ENCODE results near the gene GPR37L1.

Gene GPR37L1

GRCh38 chr1:202125611-202126010, 2.9 kb downstream of the GPR37L1 start:
- Histone ChIP-seq H3F3A (ENCODE audit: control insufficient read depth, insufficient read depth) (no peaks in the 10 kb centered on the region), H3K27ac (ENCODE audit: low read depth, low read length) (no peak overlapping the region), H4K20me1 (ENCODE audit: control insufficient read depth, insufficient read depth, low read depth, low read length) (no peaks in the 10 kb centered on the region), H3K4me3 (ENCODE audit: low read length) (no peak overlapping the region), H3K27me3 (ENCODE audit: control insufficient read depth, low read length) (peaks cover 18% of the 10 kb centered on the region), H3K9me2 (replicated peaks; ENCODE audit: control insufficient read depth, low read length) (no peaks in the 10 kb centered on the region), H3K36me3 (ENCODE audit: control insufficient read depth, low read length) (no peaks in the 10 kb centered on the region), H3K4me2 (ENCODE audit: low read length) (no peak overlapping the region), H3K9me3 (ENCODE audit: control insufficient read depth, insufficient read depth, low read length) (no peaks in the 10 kb centered on the region), H3K79me2 (ENCODE audit: control insufficient read depth, low read length) (no peaks in the 10 kb centered on the region), H3K4me1 (ENCODE audit: control insufficient read depth, low read length) (no peaks in the 10 kb centered on the region)
- no peak for TF ChIP-seq CTCF (IDR thresholded peaks at IDR 0.05; ENCODE audit: low read depth, low read length, poor library complexity, severe bottlenecking)
- no peak for TF ChIP-seq EZH2phosphoT487 (IDR thresholded peaks at IDR 0.05; ENCODE audit: borderline replicate concordance, low read length)

GRCh38 chr1:202126426-202126825, 3.7 kb downstream of the GPR37L1 start:
- H3K9me3 ChIP-seq (ENCODE audit: control insufficient read depth, insufficient read depth, low read length), result no peaks in the 10 kb centered on the region
- H3F3A ChIP-seq (ENCODE audit: control insufficient read depth, insufficient read depth), result no peaks in the 10 kb centered on the region
- H3K4me2 ChIP-seq (ENCODE audit: low read length), result no peak overlapping the region
- H3K4me3 ChIP-seq (ENCODE audit: low read length), result no peak overlapping the region
- H3K9me2 ChIP-seq (replicated peaks; ENCODE audit: control insufficient read depth, low read length), result no peaks in the 10 kb centered on the region
- no peaks in the 10 kb centered on the region for H3K36me3 ChIP-seq (ENCODE audit: control insufficient read depth, low read length)
- H4K20me1 ChIP-seq (ENCODE audit: control insufficient read depth, insufficient read depth, low read depth, low read length), result no peaks in the 10 kb centered on the region
- H3K79me2 ChIP-seq (ENCODE audit: control insufficient read depth, low read length), result no peaks in the 10 kb centered on the region
- H3K27me3 ChIP-seq (ENCODE audit: control insufficient read depth, low read length), result peaks cover 14% of the 10 kb centered on the region
- TF ChIP-seq EZH2phosphoT487 (IDR thresholded peaks at IDR 0.05; ENCODE audit: borderline replicate concordance, low read length), result no peak
- no peak for TF ChIP-seq CTCF (IDR thresholded peaks at IDR 0.05; ENCODE audit: low read depth, low read length, poor library complexity, severe bottlenecking)
- H3K4me1 ChIP-seq (ENCODE audit: control insufficient read depth, low read length), result no peaks in the 10 kb centered on the region
- H3K27ac ChIP-seq (ENCODE audit: low read depth, low read length), result no peak overlapping the region

DNA sequence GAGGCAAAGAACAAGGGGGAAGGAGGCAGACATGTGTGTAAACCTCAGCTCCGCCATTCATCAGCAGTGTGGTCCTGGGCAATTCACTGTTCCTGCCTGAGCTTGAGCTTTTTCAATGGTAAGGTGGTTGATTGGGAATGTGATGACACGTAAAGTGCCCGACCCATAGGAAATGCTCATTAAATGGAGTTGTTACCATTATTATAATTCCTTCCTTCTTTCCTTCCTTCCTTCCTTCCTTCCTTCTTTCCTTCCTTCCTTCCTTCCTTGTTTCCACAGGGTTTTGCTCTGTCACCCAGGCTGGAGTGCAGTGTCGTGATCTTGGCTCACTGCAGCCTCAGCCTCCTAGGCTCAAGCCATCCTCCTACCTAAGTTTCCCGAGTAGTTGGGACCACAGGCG, 4.3 kb downstream of the GPR37L1 start:
- Histone ChIP-seq H3K4me1 (ENCODE audit: control insufficient read depth, low read length) (no peaks in the 10 kb centered on the region), H3K27ac (ENCODE audit: low read depth, low read length) (no peak overlapping the region), H3K9me3 (ENCODE audit: control insufficient read depth, insufficient read depth, low read length) (no peaks in the 10 kb centered on the region), H3K4me2 (ENCODE audit: low read length) (no peak overlapping the region), H3K27me3 (ENCODE audit: control insufficient read depth, low read length) (peaks cover 9% of the 10 kb centered on the region), H3K9me2 (replicated peaks; ENCODE audit: control insufficient read depth, low read length) (no peaks in the 10 kb centered on the region), H3K4me3 (ENCODE audit: low read length) (no peak overlapping the region), H3K36me3 (ENCODE audit: control insufficient read depth, low read length) (no peaks in the 10 kb centered on the region; the same call in 1 of the 2 replicates), H4K20me1 (ENCODE audit: control insufficient read depth, insufficient read depth, low read depth, low read length) (no peaks in the 10 kb centered on the region), H3F3A (ENCODE audit: control insufficient read depth, insufficient read depth) (no peaks in the 10 kb centered on the region), H3K79me2 (ENCODE audit: control insufficient read depth, low read length) (no peaks in the 10 kb centered on the region)
- TF ChIP-seq CTCF (IDR thresholded peaks at IDR 0.05; ENCODE audit: low read depth, low read length, poor library complexity, severe bottlenecking), result no peak
- no peak for TF ChIP-seq EZH2phosphoT487 (IDR thresholded peaks at IDR 0.05; ENCODE audit: borderline replicate concordance, low read length)

Measured in DOHH2 (cell line).